Measurements from ENCODE around the gene TRPV3.

GRCh38 chr17:3566551-3566950 is 8.9 kb upstream of the TRPV3 start:
- TF ChIP-seq, protein P1, sequence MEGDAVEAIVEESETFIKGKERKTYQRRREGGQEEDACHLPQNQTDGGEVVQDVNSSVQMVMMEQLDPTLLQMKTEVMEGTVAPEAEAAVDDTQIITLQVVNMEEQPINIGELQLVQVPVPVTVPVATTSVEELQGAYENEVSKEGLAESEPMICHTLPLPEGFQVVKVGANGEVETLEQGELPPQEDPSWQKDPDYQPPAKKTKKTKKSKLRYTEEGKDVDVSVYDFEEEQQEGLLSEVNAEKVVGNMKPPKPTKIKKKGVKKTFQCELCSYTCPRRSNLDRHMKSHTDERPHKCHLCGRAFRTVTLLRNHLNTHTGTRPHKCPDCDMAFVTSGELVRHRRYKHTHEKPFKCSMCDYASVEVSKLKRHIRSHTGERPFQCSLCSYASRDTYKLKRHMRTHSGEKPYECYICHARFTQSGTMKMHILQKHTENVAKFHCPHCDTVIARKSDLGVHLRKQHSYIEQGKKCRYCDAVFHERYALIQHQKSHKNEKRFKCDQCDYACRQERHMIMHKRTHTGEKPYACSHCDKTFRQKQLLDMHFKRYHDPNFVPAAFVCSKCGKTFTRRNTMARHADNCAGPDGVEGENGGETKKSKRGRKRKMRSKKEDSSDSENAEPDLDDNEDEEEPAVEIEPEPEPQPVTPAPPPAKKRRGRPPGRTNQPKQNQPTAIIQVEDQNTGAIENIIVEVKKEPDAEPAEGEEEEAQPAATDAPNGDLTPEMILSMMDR (IDR thresholded peaks at IDR 0.05): no peak
- no peak for TF ChIP-seq EZH2 (IDR thresholded peaks at IDR 0.05; ENCODE audit: borderline replicate concordance, insufficient read depth, low read depth, low read length, poor library complexity, severe bottlenecking)
